HG03108 (cell line): ENCODE measurements around the gene SDK1.
"Not testable (repeated sequence)": the region's sequence is repeated elsewhere in the genome, so short reads cannot be mapped to it uniquely, and the experiment has no call there.

ENCODE experiments used
- ATAC-seq: cut with Tn5 transposase; IDR thresholded peaks from one replicate; pipeline ENCODE4 v1.9.1; 2021; ENCODE audit warnings: moderate library complexity; ENCODE audit not compliant: unreplicated experiment

Gene SDK1

GRCh38 chr7:4204513-4205165 lies 903.6 kb downstream of the SDK1 start:
- ATAC-seq = no peak

- no peak for ATAC-seq
Observed at GRCh38 chr7:4205828-4206227, 904.8 kb downstream of the SDK1 start.

GRCh38 chr7:4207011-4207410 lies 906.0 kb downstream of the SDK1 start:
- no peak for ATAC-seq

- ATAC-seq = no peak
Observed at GRCh38 chr7:4208086-4208485, 907.0 kb downstream of the SDK1 start.

GRCh38 chr7:4208586-4208985 lies 907.5 kb downstream of the SDK1 start:
- no peak for ATAC-seq

GRCh38 chr7:4209126-4209525 lies 908.1 kb downstream of the SDK1 start:
- no peak for ATAC-seq

- ATAC-seq = no peak
Observed at GRCh38 chr7:4209966-4210365, 908.9 kb downstream of the SDK1 start.

- ATAC-seq = no peak
Observed at GRCh38 chr7:4210821-4211220, 909.8 kb downstream of the SDK1 start.

GRCh38 chr7:4211261-4211660 lies 910.2 kb downstream of the SDK1 start:
- no peak for ATAC-seq

GRCh38 chr7:4212376-4212775 lies 911.3 kb downstream of the SDK1 start:
- ATAC-seq = no peak

- ATAC-seq = no peak
Observed at GRCh38 chr7:4214291-4215155, 913.5 kb downstream of the SDK1 start.

- no peak for ATAC-seq
Observed at GRCh38 chr7:4215176-4215720, 914.2 kb downstream of the SDK1 start.

- no peak for ATAC-seq
Observed at GRCh38 chr7:4216016-4216415, 915.0 kb downstream of the SDK1 start.

- not testable (repeated sequence) for ATAC-seq
Observed at GRCh38 chr7:4217126-4217660, 916.1 kb downstream of the SDK1 start.

- ATAC-seq = no peak
Observed at GRCh38 chr7:4218481-4218880, 917.4 kb downstream of the SDK1 start.

- ATAC-seq = no peak
Observed at GRCh38 chr7:4220011-4220410, 919.0 kb downstream of the SDK1 start.

- ATAC-seq = no peak
Observed at GRCh38 chr7:4221043-4221442, 920.0 kb downstream of the SDK1 start.

GRCh38 chr7:4222676-4223075 lies 921.6 kb downstream of the SDK1 start:
- no peak for ATAC-seq

- ATAC-seq = no peak
Observed at GRCh38 chr7:4225361-4225771, 924.3 kb downstream of the SDK1 start.

GRCh38 chr7:4225881-4226523 lies 925.0 kb downstream of the SDK1 start:
- ATAC-seq = no peak

GRCh38 chr7:4226524-4226882 lies 925.5 kb downstream of the SDK1 start:
- no peak for ATAC-seq
